GM20000 (cell line): ENCODE results near the gene SLC7A1.

Experiments used
- DNase-seq: peaks from one replicate; pipeline ENCODE4 v3.0.0; 2012; ENCODE audit warnings: low spot score
- TF ChIP-seq, protein P1 (sequence below): IDR thresholded peaks from 2 replicates; pipeline ENCODE4 v1.5.1; 2012; ENCODE audit warnings: mild to moderate bottlenecking, control low read depth; ENCODE audit errors: extremely low read depth, missing control alignments

The SLC7A1 gene

GRCh38 chr13:29489650-29490560 lies 105.6 kb downstream of the SLC7A1 start:
- TF ChIP-seq, protein P1, sequence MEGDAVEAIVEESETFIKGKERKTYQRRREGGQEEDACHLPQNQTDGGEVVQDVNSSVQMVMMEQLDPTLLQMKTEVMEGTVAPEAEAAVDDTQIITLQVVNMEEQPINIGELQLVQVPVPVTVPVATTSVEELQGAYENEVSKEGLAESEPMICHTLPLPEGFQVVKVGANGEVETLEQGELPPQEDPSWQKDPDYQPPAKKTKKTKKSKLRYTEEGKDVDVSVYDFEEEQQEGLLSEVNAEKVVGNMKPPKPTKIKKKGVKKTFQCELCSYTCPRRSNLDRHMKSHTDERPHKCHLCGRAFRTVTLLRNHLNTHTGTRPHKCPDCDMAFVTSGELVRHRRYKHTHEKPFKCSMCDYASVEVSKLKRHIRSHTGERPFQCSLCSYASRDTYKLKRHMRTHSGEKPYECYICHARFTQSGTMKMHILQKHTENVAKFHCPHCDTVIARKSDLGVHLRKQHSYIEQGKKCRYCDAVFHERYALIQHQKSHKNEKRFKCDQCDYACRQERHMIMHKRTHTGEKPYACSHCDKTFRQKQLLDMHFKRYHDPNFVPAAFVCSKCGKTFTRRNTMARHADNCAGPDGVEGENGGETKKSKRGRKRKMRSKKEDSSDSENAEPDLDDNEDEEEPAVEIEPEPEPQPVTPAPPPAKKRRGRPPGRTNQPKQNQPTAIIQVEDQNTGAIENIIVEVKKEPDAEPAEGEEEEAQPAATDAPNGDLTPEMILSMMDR = no peak
- DNase-seq = no peak

- TF ChIP-seq, protein P1 = no peak
- DNase-seq = no peak
These were observed 107.7 kb downstream of the SLC7A1 start for GRCh38 chr13:29487466-29488454.

GRCh38 chr13:29486551-29486950 lies 108.9 kb downstream of the SLC7A1 start:
- TF ChIP-seq, protein P1 = no peak
- DNase-seq = no peak

- no peak for DNase-seq
- TF ChIP-seq, protein P1 = no peak
These were observed 110.7 kb downstream of the SLC7A1 start for GRCh38 chr13:29484796-29485195.

GRCh38 chr13:29484236-29484635 lies 111.3 kb downstream of the SLC7A1 start:
- TF ChIP-seq, protein P1 = no peak
- no peak for DNase-seq

GRCh38 chr13:29483623-29484022 lies 111.9 kb downstream of the SLC7A1 start:
- TF ChIP-seq, protein P1 = no peak
- no peak for DNase-seq

DNA sequence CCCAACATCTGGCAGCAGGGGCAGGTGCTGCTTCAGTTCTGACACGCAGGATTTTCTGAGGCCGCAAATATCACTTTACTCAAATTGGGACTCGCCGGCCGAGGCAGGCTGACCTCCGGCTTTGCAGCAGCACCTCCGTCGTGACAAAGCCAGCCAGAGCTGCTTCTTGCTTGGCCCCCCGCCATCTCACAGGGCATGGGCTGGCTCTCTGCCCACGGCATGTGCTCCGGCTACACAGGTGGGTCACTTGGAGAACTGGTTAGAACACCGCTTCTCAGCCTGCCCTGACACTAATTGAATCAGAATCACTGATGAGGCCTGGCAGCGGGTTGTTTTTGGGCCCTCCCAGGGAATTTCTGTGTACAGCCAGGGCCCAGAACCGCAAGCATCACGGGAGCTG lies 112.3 kb downstream of the SLC7A1 start:
- TF ChIP-seq, protein P1 = no peak
- DNase-seq = no peak
